Measurements from ENCODE around the gene HDAC8.
"Not testable (repeated sequence)": the region's sequence is repeated elsewhere in the genome, so short reads cannot be mapped to it uniquely, and the experiment has no call there.

The HDAC8 gene

GRCh38 chrX:72572248-72573157 lies at the start of gene HDAC8:
Gene HDAC8, minus strand, starts transcription at chrX:72572843. Its CDS starts 82 bp downstream, at chrX:72572761.
- peak; percentile 80 for DNase-seq

- DNase-seq = peak; percentile 49
Measured at GRCh38 chrX:72621625-72622485, 49.2 kb upstream of the HDAC8 start.

GRCh38 chrX:72621163-72621562 lies 48.5 kb upstream of the HDAC8 start:
- DNase-seq = no peak

GRCh38 chrX:72620550-72621145 lies 48.0 kb upstream of the HDAC8 start:
- peak; percentile 77 for DNase-seq

GRCh38 chrX:72609313-72609712 lies 36.7 kb upstream of the HDAC8 start:
- no peak for DNase-seq

GRCh38 chrX:72604705-72605104 lies 32.1 kb upstream of the HDAC8 start:
- no peak for DNase-seq

GRCh38 chrX:72604112-72604511 lies 31.5 kb upstream of the HDAC8 start:
- DNase-seq = no peak

GRCh38 chrX:72591038-72591437 lies 18.4 kb upstream of the HDAC8 start:
- DNase-seq = not testable (repeated sequence)

GRCh38 chrX:72584163-72584562 lies 11.5 kb upstream of the HDAC8 start:
- DNase-seq = no peak

- DNase-seq = peak; percentile 20
Measured at GRCh38 chrX:72576141-72576894, 3.7 kb upstream of the HDAC8 start.

- DNase-seq = no peak
Measured at GRCh38 chrX:72573158-72573511, 492 bp upstream of the HDAC8 start.

- DNase-seq = peak; percentile 63
Measured at GRCh38 chrX:72569786-72570185, 2.9 kb downstream of the HDAC8 start.

GRCh38 chrX:72568406-72569092 lies 4.1 kb downstream of the HDAC8 start:
- no peak for DNase-seq

GRCh38 chrX:72566448-72566847 lies 6.2 kb downstream of the HDAC8 start:
- no peak for DNase-seq

- DNase-seq = not testable (repeated sequence)
Measured at GRCh38 chrX:72559655-72560054, 13.0 kb downstream of the HDAC8 start.

GRCh38 chrX:72554448-72555140 lies 18.0 kb downstream of the HDAC8 start:
- peak; percentile 27 for DNase-seq

- DNase-seq = not testable (repeated sequence)
Measured at GRCh38 chrX:72552443-72552842, 20.2 kb downstream of the HDAC8 start.

- DNase-seq = no peak
Measured at GRCh38 chrX:72545990-72546389, 26.7 kb downstream of the HDAC8 start.

GRCh38 chrX:72540318-72540717 lies 32.3 kb downstream of the HDAC8 start:
- peak; percentile 22 for DNase-seq

- DNase-seq = no peak
Measured at GRCh38 chrX:72539822-72540221, 32.8 kb downstream of the HDAC8 start.

- no peak for DNase-seq
Measured at GRCh38 chrX:72536542-72536941, 36.1 kb downstream of the HDAC8 start.

Data from fibroblast of skin of right quadriceps (primary cell).